C4-2B (cell line): ENCODE results near the gene DUSP16.

ENCODE experiments used
- CTCF ChIP-seq: fragments of 450-650 bp; conservative IDR thresholded peaks from 2 replicates; pipeline ENCODE4 v1.5.1; 2017; ENCODE audit warnings: mild to moderate bottlenecking
- ZFX ChIP-seq: fragments of 450-650 bp; IDR thresholded peaks from 2 replicates; pipeline ENCODE4 v1.6.1; 2017

GRCh38 chr12:12483438-12483837 lies 79.2 kb downstream of the DUSP16 start:
- TF ChIP-seq CTCF (no peak), ZFX (no peak)
